Activated CD8-positive, alpha-beta memory T cell treated with anti-CD3 and anti-CD28 coated beads for 36 hours (primary cell): ENCODE results near the gene GPI. TPM values are rescaled to one million over a fixed set of nuclear protein-coding genes. Genes with fewer than 3 reads are reported as not detected.

ENCODE experiments used
- CTCF ChIA-PET: fragments of 350-600 bp; sonication (Branson Sonifier 250); formaldehyde crosslinking; loops from one replicate; lab custom pipeline; 2021; ENCODE audit warnings: antibody characterized with exemption; lab: Charles Lee
- POLR2A ChIA-PET: fragments of 350-600 bp; sonication (Branson Sonifier 250); formaldehyde crosslinking; loops from one replicate; lab custom pipeline; 2021; ENCODE audit warnings: antibody characterized with exemption; lab: Charles Lee
- total RNA-seq, 2 experiments: library from RNA; stranded (reverse); gene quantifications; one replicate each; pipeline ENCODE4 v1.2.3, GENCODE V29; 2021

GPI gene
- total RNA-seq, 2 experiments from 2014 or later, result 675 to 677 TPM

DNA sequence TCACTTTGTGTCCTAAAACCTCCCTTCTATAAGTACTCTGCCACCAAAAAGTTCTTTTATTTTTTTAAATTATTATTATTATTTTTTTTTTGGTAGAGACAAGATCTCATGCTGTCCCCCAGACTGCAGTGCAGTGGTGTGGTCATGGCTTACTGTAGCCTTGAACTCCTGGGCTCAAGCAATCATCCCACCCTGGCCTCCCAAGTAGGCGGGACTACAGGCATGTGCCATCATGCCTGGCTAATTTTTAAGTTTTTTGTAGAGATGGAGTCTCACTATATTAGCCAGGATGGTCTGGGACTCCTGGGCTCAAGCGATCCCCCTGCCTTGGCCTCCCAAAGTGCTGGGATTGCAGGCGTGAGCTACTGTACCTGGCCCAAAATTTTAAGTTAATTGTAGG, 29.1 kb upstream of the GPI start:
- ChIA-PET CTCF (interaction anchor here (0.7 to 1.7 kb wide), 3 partner anchors 11 to 564 kb away, joined by 3 to 6 read pairs (median 4); no protein-coding TSS in a partner anchor), POLR2A (no interaction called here)

DNA sequence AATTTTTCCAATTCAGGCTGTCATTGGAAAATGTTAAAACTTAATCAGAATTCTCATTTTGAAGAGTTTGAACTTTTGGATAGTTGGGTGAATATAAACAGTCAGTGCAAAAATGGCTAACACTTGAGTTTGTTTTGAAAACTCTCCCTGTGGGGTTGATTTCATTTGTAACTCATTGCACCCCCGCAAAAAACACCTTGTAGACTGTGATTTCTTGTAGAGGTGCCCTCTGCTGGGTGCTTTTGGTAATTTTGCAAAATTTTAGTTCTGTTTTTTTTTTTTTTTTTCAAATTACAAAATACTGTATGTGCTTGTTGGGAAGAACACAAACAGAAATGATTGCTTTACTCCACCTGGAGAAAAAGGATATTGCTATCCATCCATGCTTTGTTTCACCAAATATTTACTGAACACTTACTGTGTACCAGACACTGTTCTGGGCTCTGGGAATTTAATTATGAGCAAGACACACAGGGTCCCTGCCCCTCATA, 28.2 kb upstream of the GPI start:
- CTCF ChIA-PET, result interaction anchor here (0.7 to 1.7 kb wide), 5 partner anchors 10 to 91 kb away, joined by 3 to 6 read pairs (median 4); no protein-coding TSS in a partner anchor
- POLR2A ChIA-PET, result no interaction called here

- ChIA-PET CTCF (interaction anchor here (0.6 to 1.7 kb wide), 7 partner anchors 9 to 120 kb away, joined by 3 to 6 read pairs (median 3); no protein-coding TSS in a partner anchor), POLR2A (interaction anchor here (0.5 to 0.6 kb wide), 2 partner anchors 106 to 1674 kb away, joined by 4 to 7 read pairs; no protein-coding TSS in a partner anchor)
Measured at GRCh38 chr19:34337739-34338138, 27.3 kb upstream of the GPI start.

DNA sequence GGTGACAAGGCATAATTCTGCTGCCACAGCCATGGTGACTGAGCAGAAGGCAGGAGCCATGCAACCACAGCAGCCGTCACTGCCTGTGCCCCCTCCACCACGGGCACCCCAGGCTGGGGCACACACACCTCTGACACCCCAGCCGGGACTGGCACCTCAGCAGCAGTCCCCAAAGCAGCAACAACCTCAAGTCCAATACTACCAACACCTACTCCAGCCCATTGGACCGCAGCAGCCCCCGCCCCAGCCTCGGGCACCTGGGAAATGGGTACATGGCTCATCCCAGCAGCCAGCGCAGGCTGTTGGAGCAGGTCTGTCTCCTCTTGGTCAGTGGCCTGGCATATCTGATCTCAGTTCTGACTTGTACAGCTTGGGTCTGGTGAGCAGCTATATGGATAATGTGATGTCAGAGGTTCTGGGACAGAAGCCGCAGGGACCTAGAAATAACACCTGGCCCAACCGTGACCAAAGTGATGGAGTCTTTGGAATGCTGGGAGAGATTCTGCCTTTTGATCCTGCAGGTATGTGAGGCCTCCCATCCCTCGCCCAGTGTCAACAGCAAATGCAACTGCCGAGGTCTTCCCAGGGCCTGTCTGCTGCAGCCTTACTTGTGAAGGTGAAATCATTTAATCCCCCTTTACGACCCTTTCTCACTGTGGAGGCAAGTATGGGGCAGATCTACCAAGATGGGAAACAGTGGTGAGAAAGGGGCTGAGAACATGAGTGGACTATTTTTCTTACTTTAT, 22.9 kb upstream of the GPI start:
- ChIA-PET POLR2A (no interaction called here), CTCF (no interaction called here)

- ChIA-PET CTCF (interaction anchor here (0.7 kb wide), 1 partner anchor 824 kb away, joined by 3 read pairs; no protein-coding TSS in a partner anchor), POLR2A (no interaction called here)
Measured at GRCh38 chr19:34343751-34344150, 21.2 kb upstream of the GPI start.

GRCh38 chr19:34345947-34346351, 19.0 kb upstream of the GPI start:
- ChIA-PET POLR2A (interaction anchor here (0.6 kb wide), 1 partner anchor 211 kb away, joined by 6 read pairs; no protein-coding TSS in a partner anchor), CTCF (interaction anchor here (0.7 to 1.8 kb wide), 7 partner anchors 8 to 68 kb away, joined by 3 to 10 read pairs (median 6); no protein-coding TSS in a partner anchor)

- ChIA-PET POLR2A (no interaction called here), CTCF (interaction anchor here (1.8 kb wide), 1 partner anchor 11 kb away, joined by 10 read pairs; no protein-coding TSS in a partner anchor)
Measured at GRCh38 chr19:34347561-34348165, 17.3 kb upstream of the GPI start.

DNA sequence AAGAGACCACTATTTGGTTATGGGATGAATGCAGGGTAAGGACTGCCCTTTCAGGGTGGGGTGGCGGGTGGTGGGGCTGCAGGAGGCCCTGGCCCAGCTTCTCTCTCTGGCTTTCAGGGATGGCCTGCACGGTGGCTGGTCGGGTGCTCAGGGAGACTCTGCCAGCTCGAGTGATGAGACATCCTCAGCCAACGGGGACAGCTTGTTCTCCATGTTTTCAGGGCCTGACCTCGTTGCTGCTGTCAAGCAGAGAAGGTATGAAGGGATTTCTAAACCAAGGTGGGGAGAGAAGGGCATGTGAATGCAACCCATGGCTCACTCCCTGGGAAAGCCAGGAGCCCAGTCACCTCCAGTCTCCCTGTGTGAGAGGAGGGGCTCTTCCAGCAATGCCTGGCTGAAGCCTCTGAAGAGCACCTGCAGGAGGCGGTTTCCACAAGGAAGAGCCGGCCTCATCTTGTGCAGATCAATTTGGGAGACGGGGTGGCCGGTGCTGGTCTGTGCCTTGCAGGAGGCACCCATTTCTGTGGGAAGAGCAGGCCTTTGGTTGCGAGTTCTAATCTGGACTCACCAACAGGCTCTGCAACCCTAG, 16.0 kb upstream of the GPI start:
- ChIA-PET CTCF (interaction anchor here (2.2 kb wide), 1 partner anchor 11 kb away, joined by 6 read pairs; no protein-coding TSS in a partner anchor), POLR2A (interaction anchor here (1.3 kb wide), 1 partner anchor 79 kb away, joined by 3 read pairs; the partner anchor contains the start of gene UBA2)

GRCh38 chr19:34350161-34350561, 14.8 kb upstream of the GPI start:
- ChIA-PET CTCF (interaction anchor here (2.2 kb wide), 1 partner anchor 9 kb away, joined by 6 read pairs; no protein-coding TSS in a partner anchor), POLR2A (interaction anchor here (0.6 to 1.3 kb wide), 2 partner anchors 78 to 155 kb away, joined by 3 to 5 read pairs; partner anchors contain the start of gene UBA2)

DNA sequence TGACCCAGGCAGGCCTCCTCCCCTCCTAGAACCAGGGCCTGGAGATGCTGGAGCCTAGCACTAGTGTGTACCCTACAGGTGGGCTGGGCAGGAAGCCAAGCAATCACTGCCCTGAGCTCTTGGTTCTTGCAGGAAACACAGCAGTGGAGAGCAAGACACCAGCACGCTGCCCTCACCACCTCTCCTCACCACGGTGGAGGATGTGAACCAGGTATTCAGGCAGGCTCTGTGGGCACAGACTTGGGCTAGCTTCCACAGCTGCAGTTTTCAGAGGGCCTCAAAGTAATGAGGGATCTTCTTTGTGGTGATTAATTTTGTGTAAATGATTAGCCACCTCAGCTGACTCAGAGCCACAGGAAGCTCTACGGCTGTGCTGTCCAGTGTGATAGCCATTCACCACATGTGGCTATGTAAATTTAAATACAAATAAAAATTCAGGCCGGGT, 13.6 kb upstream of the GPI start:
- POLR2A ChIA-PET, result no interaction called here
- CTCF ChIA-PET, result no interaction called here

GRCh38 chr19:34353546-34353945, 11.4 kb upstream of the GPI start:
- ChIA-PET POLR2A (no interaction called here), CTCF (interaction anchor here (0.6 to 0.9 kb wide), 2 partner anchors 16 to 122 kb away, joined by 3 to 8 read pairs; no protein-coding TSS in a partner anchor)

DNA sequence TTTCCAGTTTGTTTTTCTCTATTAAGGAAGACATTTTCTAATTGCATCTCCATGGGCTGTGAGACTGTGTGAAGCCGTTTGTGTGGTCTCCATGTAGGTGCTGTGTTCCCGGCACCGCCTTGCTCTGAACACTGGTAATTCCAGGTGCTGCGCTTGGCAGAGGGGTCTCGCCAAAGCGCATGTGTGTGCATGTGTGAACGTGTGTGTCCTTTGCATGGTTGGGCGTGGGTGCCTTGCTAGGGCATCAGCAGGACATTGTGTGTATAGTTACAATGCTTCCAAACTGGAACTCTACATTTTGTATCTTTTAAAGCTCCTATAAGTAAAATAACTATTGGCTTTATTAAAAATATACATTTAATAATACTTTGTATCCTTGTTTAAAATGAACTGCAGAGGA, 9.8 kb upstream of the GPI start:
- CTCF ChIA-PET, result no interaction called here
- POLR2A ChIA-PET, result no interaction called here

- CTCF ChIA-PET, result interaction anchor here (1.4 kb wide), 1 partner anchor 10 kb away, joined by 7 read pairs; no protein-coding TSS in a partner anchor
- POLR2A ChIA-PET, result no interaction called here
Measured at GRCh38 chr19:34356875-34357274, 8.1 kb upstream of the GPI start.

DNA sequence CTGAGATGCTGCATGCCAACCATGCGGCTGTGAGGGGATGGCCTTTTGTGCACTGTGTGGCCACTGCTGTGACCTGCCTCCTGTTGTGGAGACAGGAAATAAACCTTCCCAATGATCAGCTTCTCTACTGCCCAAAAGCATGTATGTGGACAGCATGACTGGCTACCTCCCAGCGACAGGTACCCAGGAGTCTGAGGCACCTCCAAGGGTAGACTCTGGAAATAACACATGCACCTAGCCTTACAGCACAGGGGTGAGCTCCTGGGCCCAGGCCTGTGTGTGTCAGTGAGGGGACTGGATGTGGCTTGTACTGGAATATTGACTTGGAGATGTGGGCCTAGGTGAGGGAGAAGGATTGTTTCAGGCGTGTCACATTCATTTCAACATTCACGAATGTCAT, 7.6 kb upstream of the GPI start:
- ChIA-PET CTCF (interaction anchor here (1.4 kb wide), 1 partner anchor 11 kb away, joined by 7 read pairs; no protein-coding TSS in a partner anchor), POLR2A (no interaction called here)

- POLR2A ChIA-PET, result interaction anchor here (0.6 to 1.4 kb wide), 2 partner anchors 16 to 188 kb away, joined by 4 to 5 read pairs; no protein-coding TSS in a partner anchor
- CTCF ChIA-PET, result interaction anchor here (1.5 to 2.5 kb wide), 4 partner anchors 10 to 174 kb away, joined by 3 to 10 read pairs (median 5); no protein-coding TSS in a partner anchor
Measured at GRCh38 chr19:34359140-34359953, 5.6 kb upstream of the GPI start.

DNA sequence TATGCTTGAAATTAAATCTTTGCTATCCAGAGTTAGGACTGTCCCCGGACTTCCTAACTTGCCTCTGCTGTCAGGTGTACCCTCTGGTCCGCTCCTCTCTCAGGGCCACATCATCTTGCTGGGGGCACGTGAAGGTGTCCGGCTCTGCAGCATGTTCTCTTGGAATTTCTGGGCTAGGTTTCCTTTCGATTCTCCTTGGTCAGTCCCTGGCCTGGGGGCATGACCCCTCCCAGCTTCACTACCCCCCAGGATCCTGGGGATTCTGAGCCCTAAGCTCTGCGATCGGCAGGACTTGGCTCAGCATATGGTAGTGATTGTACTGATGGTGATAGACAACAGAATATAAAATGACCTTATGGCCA, 5.1 kb upstream of the GPI start:
- POLR2A ChIA-PET, result interaction anchor here (0.6 to 1.4 kb wide), 2 partner anchors 15 to 188 kb away, joined by 4 to 5 read pairs; no protein-coding TSS in a partner anchor
- CTCF ChIA-PET, result interaction anchor here (0.6 to 2.5 kb wide), 5 partner anchors 11 to 175 kb away, joined by 3 to 10 read pairs (median 4); no protein-coding TSS in a partner anchor

- CTCF ChIA-PET, result interaction anchor here (0.6 to 2.5 kb wide), 3 partner anchors 10 to 102 kb away, joined by 3 to 6 read pairs (median 4); no protein-coding TSS in a partner anchor
- POLR2A ChIA-PET, result interaction anchor here (0.6 kb wide), 1 partner anchor 15 kb away, joined by 5 read pairs; no protein-coding TSS in a partner anchor
Measured at GRCh38 chr19:34360354-34360909, 4.6 kb upstream of the GPI start.
